Cardiac fibroblast (primary cell): ENCODE results near the gene IGHMBP2.

Experiments
- DNase-seq, 2 donors: peaks; one replicate each; pipeline versions ENCODE4 v3.0.0 to v3.0.0-alpha.2; 2010; ENCODE audit warnings: low read depth in 2 of 2
- H3K4me3 ChIP-seq, 2 donors: replicated peaks in 1 of 2; 1 replicate in 1 of 2; 2 replicates in 1 of 2; pipeline ENCODE4 v1.5.1; 2011; ENCODE audit warnings: low read depth in 2 of 2, low read length in 2 of 2, mild to moderate bottlenecking in 2 of 2, moderate library complexity in 1 of 2
- TF ChIP-seq, protein P1 (sequence below): IDR thresholded peaks from one replicate; pipeline ENCODE4 v1.5.1; 2011; ENCODE audit warnings: low read depth, mild to moderate bottlenecking, low read length, inconsistent platforms

Gene IGHMBP2

GRCh38 chr11:68890490-68891231 is 13.0 kb upstream of the IGHMBP2 start:
- DNase-seq: peak; percentile 79 to 91
- TF ChIP-seq, protein P1, sequence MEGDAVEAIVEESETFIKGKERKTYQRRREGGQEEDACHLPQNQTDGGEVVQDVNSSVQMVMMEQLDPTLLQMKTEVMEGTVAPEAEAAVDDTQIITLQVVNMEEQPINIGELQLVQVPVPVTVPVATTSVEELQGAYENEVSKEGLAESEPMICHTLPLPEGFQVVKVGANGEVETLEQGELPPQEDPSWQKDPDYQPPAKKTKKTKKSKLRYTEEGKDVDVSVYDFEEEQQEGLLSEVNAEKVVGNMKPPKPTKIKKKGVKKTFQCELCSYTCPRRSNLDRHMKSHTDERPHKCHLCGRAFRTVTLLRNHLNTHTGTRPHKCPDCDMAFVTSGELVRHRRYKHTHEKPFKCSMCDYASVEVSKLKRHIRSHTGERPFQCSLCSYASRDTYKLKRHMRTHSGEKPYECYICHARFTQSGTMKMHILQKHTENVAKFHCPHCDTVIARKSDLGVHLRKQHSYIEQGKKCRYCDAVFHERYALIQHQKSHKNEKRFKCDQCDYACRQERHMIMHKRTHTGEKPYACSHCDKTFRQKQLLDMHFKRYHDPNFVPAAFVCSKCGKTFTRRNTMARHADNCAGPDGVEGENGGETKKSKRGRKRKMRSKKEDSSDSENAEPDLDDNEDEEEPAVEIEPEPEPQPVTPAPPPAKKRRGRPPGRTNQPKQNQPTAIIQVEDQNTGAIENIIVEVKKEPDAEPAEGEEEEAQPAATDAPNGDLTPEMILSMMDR: no peak
- no peak overlapping the region for H3K4me3 ChIP-seq

- TF ChIP-seq, protein P1: no peak
- no peak overlapping the region for H3K4me3 ChIP-seq
- DNase-seq: no peak
These were observed 12.2 kb upstream of the IGHMBP2 start for GRCh38 chr11:68891351-68891948.

- DNase-seq: no peak
- H3K4me3 ChIP-seq: no peak overlapping the region
- TF ChIP-seq, protein P1: no peak
These were observed 11.1 kb upstream of the IGHMBP2 start for GRCh38 chr11:68892576-68892975.

GRCh38 chr11:68893282-68893681 is 10.4 kb upstream of the IGHMBP2 start:
- TF ChIP-seq, protein P1: no peak

DNA sequence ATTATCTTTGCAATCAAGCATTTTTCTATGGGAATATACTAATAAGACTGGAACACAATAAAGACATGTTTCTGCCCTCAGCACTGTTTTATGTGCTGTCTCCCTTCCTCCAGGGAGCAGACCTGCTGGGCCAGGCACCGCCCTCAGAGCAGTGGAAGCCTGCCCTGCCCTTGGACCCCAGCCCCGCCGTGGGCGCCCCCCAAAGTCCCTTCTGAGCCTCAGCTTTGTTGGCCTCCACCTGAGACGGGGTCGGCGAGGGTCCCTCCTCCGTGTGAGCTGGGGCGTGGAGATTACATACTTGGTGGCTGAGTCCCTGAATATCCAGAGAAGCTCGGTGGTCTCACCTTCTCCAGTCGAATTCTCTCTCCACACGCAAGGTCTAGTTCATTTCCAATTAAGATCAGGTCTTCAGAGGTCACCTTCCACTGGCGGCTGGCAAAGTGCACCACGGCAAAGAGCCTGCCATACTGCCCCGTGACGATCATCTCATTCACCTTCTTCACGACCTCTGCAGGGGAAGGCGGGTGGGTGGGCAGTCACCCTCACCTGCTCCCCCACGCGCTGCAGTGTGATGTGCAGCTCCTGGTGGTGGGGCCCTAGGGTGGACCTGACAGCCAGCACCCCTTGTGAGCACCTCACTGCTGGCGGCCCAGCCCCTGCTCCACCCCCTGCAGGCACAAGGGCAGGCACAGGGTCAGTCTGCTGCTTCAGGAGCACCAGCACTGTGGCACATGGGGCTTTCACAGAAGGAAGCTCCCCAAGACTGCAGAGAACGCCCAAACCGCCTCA is 7.3 kb upstream of the IGHMBP2 start:
- DNase-seq: no peak
- no peak overlapping the region for H3K4me3 ChIP-seq
- TF ChIP-seq, protein P1: no peak

More at GRCh38 chr11:68893282-68893681, 10.4 kb upstream of the IGHMBP2 start:
- H3K4me3 ChIP-seq: no peak overlapping the region
- DNase-seq: no peak

- no peak for DNase-seq
- TF ChIP-seq, protein P1: no peak
These were observed 6.2 kb upstream of the IGHMBP2 start for GRCh38 chr11:68897441-68897840.

More at GRCh38 chr11:68897441-68897840, 6.2 kb upstream of the IGHMBP2 start:
- no peak overlapping the region for H3K4me3 ChIP-seq
